MM.1S (cell line): Measurements from ENCODE around the gene SMC2.

Experiments
- DNase-seq: peaks from one replicate; pipeline ENCODE4 v3.0.0-alpha.2; 2015
- H2AFZ ChIP-seq: fragments of 300-600 bp; sonication (generic); 2 replicates; pipeline ENCODE4 v1.6.0; 2016; ENCODE audit warnings: antibody characterized with exemption, low read length
- H3F3A ChIP-seq: fragments of 300-600 bp; sonication (generic); 2 replicates; pipeline ENCODE4 v1.6.1; 2016; ENCODE audit warnings: mild to moderate bottlenecking, antibody characterized with exemption, low read length, moderate library complexity, mixed read lengths; ENCODE audit not compliant: insufficient read depth
- H3K27ac ChIP-seq: fragments of 300-600 bp; sonication (generic); 2 replicates; pipeline ENCODE4 v1.5.1; 2016; ENCODE audit warnings: mild to moderate bottlenecking, low read length
- H3K27me3 ChIP-seq: fragments of 300-600 bp; sonication (generic); replicated peaks from 2 replicates; pipeline ENCODE4 v1.6.0; 2016; ENCODE audit warnings: low read length; ENCODE audit not compliant: insufficient read depth
- H3K36me3 ChIP-seq: fragments of 300-600 bp; sonication (generic); replicated peaks from 2 replicates; pipeline ENCODE4 v1.6.1; 2016; ENCODE audit warnings: mild to moderate bottlenecking, low read length, mixed read lengths; ENCODE audit not compliant: insufficient read depth
- H3K4me1 ChIP-seq: fragments of 300-600 bp; sonication (generic); 2 replicates; pipeline ENCODE4 v1.6.1; 2016; ENCODE audit warnings: low read length, mixed read lengths
- H3K4me2 ChIP-seq: fragments of 300-600 bp; sonication (generic); 2 replicates; pipeline ENCODE4 v1.6.0; 2016; ENCODE audit warnings: low read depth, low read length
- H3K4me3 ChIP-seq: fragments of 300-600 bp; sonication (generic); 2 replicates; pipeline ENCODE4 v1.5.1; 2016; ENCODE audit warnings: low read length, mixed read lengths
- H3K79me2 ChIP-seq: fragments of 300-600 bp; sonication (generic); 2 replicates; pipeline ENCODE4 v1.6.1; 2016; ENCODE audit warnings: mixed run types, low read length, mixed read lengths
- H3K9ac ChIP-seq: fragments of 300-600 bp; sonication (generic); 2 replicates; pipeline ENCODE4 v1.6.1; 2016; ENCODE audit warnings: low read length, mixed read lengths
- H3K9me2 ChIP-seq: fragments of 300-600 bp; sonication (generic); replicated peaks from 2 replicates; pipeline ENCODE4 v1.6.1; 2016; ENCODE audit warnings: mild to moderate bottlenecking, low read length, mixed read lengths; ENCODE audit not compliant: insufficient read depth
- H3K9me3 ChIP-seq: fragments of 300-600 bp; sonication (generic); replicated peaks from 2 replicates; pipeline ENCODE4 v1.6.1; 2016; ENCODE audit warnings: mild to moderate bottlenecking, low read length, mixed read lengths; ENCODE audit not compliant: insufficient read depth
- H4K20me1 ChIP-seq: fragments of 300-600 bp; sonication (generic); 2 replicates; pipeline ENCODE4 v1.6.1; 2016; ENCODE audit warnings: mild to moderate bottlenecking, low read length, moderate library complexity, mixed read lengths; ENCODE audit not compliant: insufficient read depth
- CTCF ChIP-seq: fragments of 300-600 bp; sonication (generic); IDR thresholded peaks from 2 replicates; pipeline ENCODE4 v1.5.1; 2016; ENCODE audit warnings: antibody characterized with exemption, low read length, mixed read lengths
- EZH2 ChIP-seq: fragments of 300-600 bp; sonication (generic); optimal IDR thresholded peaks from 2 replicates; pipeline ENCODE3; 2017; ENCODE audit warnings: low read depth, mild to moderate bottlenecking, antibody characterized with exemption, low read length, mixed read lengths
- EZH2phosphoT487 ChIP-seq: fragments of 300-600 bp; sonication (generic); IDR thresholded peaks from 2 replicates; pipeline ENCODE4 v1.6.1; 2018; ENCODE audit warnings: antibody characterized with exemption, low read length

SMC2 gene

GRCh38 chr9:104142799-104143549 lies 48.9 kb downstream of the SMC2 start:
- Histone ChIP-seq H3K27me3 (no peaks in the 10 kb centered on the region), H3K4me2 (no peak overlapping the region), H3K4me1 (no peaks in the 10 kb centered on the region), H3K36me3 (peaks cover 3% of the 10 kb centered on the region; the same call in 1 of the 2 replicates), H3K79me2 (no peaks in the 10 kb centered on the region), H3K27ac (no peak overlapping the region), H3K9me3 (no peaks in the 10 kb centered on the region), H3K9ac (no peak overlapping the region), H3K4me3 (no peak overlapping the region), H3F3A (no peaks in the 10 kb centered on the region), H4K20me1 (no peaks in the 10 kb centered on the region), H2AFZ (no peak overlapping the region), H3K9me2 (no peaks in the 10 kb centered on the region)
- TF ChIP-seq EZH2phosphoT487 (no peak), CTCF (no peak), EZH2 (no peak)
- no peak for DNase-seq

- Histone ChIP-seq H3K79me2 (no peaks in the 10 kb centered on the region), H3K9ac (no peak overlapping the region), H3F3A (no peaks in the 10 kb centered on the region), H3K4me2 (no peak overlapping the region), H2AFZ (no peak overlapping the region), H3K27ac (no peak overlapping the region), H3K9me3 (no peaks in the 10 kb centered on the region), H4K20me1 (no peaks in the 10 kb centered on the region), H3K27me3 (no peaks in the 10 kb centered on the region), H3K36me3 (peaks cover 3% of the 10 kb centered on the region; the same call in 1 of the 2 replicates), H3K4me3 (no peak overlapping the region), H3K4me1 (no peaks in the 10 kb centered on the region), H3K9me2 (no peaks in the 10 kb centered on the region)
- no peak for DNase-seq
- TF ChIP-seq EZH2 (no peak), CTCF (no peak), EZH2phosphoT487 (no peak)
Observed at GRCh38 chr9:104143550-104143910, 49.4 kb downstream of the SMC2 start.

- no peaks in the 10 kb centered on the region for H3K4me1 ChIP-seq
- no peaks in the 10 kb centered on the region for H4K20me1 ChIP-seq
- no peaks in the 10 kb centered on the region for H3K9me3 ChIP-seq
- no peaks in the 10 kb centered on the region for H3F3A ChIP-seq
- H3K36me3 ChIP-seq: peaks cover 1% of the 10 kb centered on the region; the same call in 1 of the 2 replicates
- no peak overlapping the region for H2AFZ ChIP-seq
- H3K79me2 ChIP-seq: no peaks in the 10 kb centered on the region
- no peak overlapping the region for H3K4me2 ChIP-seq
- no peak overlapping the region for H3K4me3 ChIP-seq
- H3K27ac ChIP-seq: no peak overlapping the region
- H3K9ac ChIP-seq: no peak overlapping the region
- no peak for DNase-seq
- H3K9me2 ChIP-seq: no peaks in the 10 kb centered on the region
- TF ChIP-seq EZH2phosphoT487 (no peak), EZH2 (no peak), CTCF (no peak)
- no peaks in the 10 kb centered on the region for H3K27me3 ChIP-seq
Observed at GRCh38 chr9:104144336-104144735, 50.2 kb downstream of the SMC2 start.
